Neuronal stem cell (in vitro differentiated cells): Measurements from ENCODE around the gene PFKP.
A peak's percentile ranks its signal among the peaks of the same experiment; 100 is the strongest.

Experiments
- DNase-seq: peaks from one replicate; pipeline ENCODE4 v3.0.0-alpha.2; 2013; ENCODE audit warnings: low spot score
- H2AFZ ChIP-seq: one replicate; pipeline ENCODE4 v1.6.1; 2013; ENCODE audit warnings: mild to moderate bottlenecking, low read length, inconsistent platforms
- H2AK5ac ChIP-seq: 2 replicates; pipeline ENCODE4 v1.6.1; 2013; ENCODE audit warnings: low read depth, mild to moderate bottlenecking, inconsistent platforms, low read length, moderate library complexity, mixed read lengths
- H2BK120ac ChIP-seq: 2 replicates; pipeline ENCODE4 v1.6.1; 2013; ENCODE audit warnings: low read depth, mild to moderate bottlenecking, inconsistent platforms, low read length, moderate library complexity, mixed read lengths
- H2BK12ac ChIP-seq: one replicate; pipeline ENCODE4 v1.6.1; 2013; ENCODE audit warnings: low read length, inconsistent platforms
- H2BK15ac ChIP-seq: 2 replicates; pipeline ENCODE4 v1.6.1; 2013; ENCODE audit warnings: mild to moderate bottlenecking, low read length, inconsistent platforms, mixed read lengths
- H2BK5ac ChIP-seq: one replicate; pipeline ENCODE4 v1.6.1; 2013; ENCODE audit warnings: inconsistent platforms, mild to moderate bottlenecking, low read length, moderate library complexity
- H3K14ac ChIP-seq: one replicate; pipeline ENCODE4 v1.6.1; 2013; ENCODE audit warnings: low read length, inconsistent platforms
- H3K18ac ChIP-seq: 2 replicates; pipeline ENCODE4 v1.6.1; 2013; ENCODE audit warnings: low read length, inconsistent platforms
- H3K23ac ChIP-seq: 2 replicates; pipeline ENCODE4 v1.6.1; 2013; ENCODE audit warnings: low read depth, mild to moderate bottlenecking, mixed read lengths, low read length, inconsistent platforms; ENCODE audit not compliant: poor library complexity
- H3K27ac ChIP-seq: replicated peaks from 3 replicates; pipeline ENCODE4 v1.5.1; 2013; ENCODE audit warnings: low read length, inconsistent platforms
- H3K27me3 ChIP-seq, 3 experiments: 2 replicates each; pipeline ENCODE4 v1.6.1; 2013; ENCODE audit warnings: low read length in 3 of 3, mild to moderate bottlenecking in 2 of 3, inconsistent platforms in 1 of 3, low read depth in 1 of 3, mixed read lengths in 1 of 3, moderate library complexity in 1 of 3; ENCODE audit not compliant: control insufficient read depth in 3 of 3, insufficient read depth in 3 of 3
- H3K36me3 ChIP-seq, 2 donors: replicated peaks in 1 of 2; 2 replicates each; pipeline ENCODE4 v1.6.1; 2013; ENCODE audit warnings: low read length in 2 of 2; ENCODE audit not compliant: control insufficient read depth in 2 of 2, insufficient read depth in 2 of 2
- H3K4ac ChIP-seq: 2 replicates; pipeline ENCODE4 v1.6.1; 2013; ENCODE audit warnings: inconsistent platforms, mild to moderate bottlenecking, low read length, moderate library complexity
- H3K4me1 ChIP-seq, 2 donors: 1 replicate in 1 of 2; 2 replicates in 1 of 2; pipeline ENCODE4 v1.6.1; 2013; ENCODE audit warnings: low read length in 2 of 2, low read depth in 1 of 2; ENCODE audit not compliant: control insufficient read depth in 2 of 2, insufficient read depth in 1 of 2
- H3K4me2 ChIP-seq: one replicate; pipeline ENCODE4 v1.6.1; 2013; ENCODE audit warnings: mild to moderate bottlenecking, low read length, inconsistent platforms; ENCODE audit not compliant: insufficient read depth, poor library complexity, severe bottlenecking
- H3K4me3 ChIP-seq, 2 donors: 2 replicates each; pipeline ENCODE4 v1.5.1; 2013; ENCODE audit warnings: low read length in 2 of 2, mild to moderate bottlenecking in 2 of 2, inconsistent platforms in 1 of 2, moderate library complexity in 1 of 2
- H3K79me1 ChIP-seq: one replicate; pipeline ENCODE4 v1.6.1; 2013; ENCODE audit warnings: low read depth, mild to moderate bottlenecking, inconsistent platforms, low read length, moderate library complexity
- H3K9ac ChIP-seq: one replicate; pipeline ENCODE4 v1.6.1; 2013; ENCODE audit warnings: mild to moderate bottlenecking, low read depth, low read length, inconsistent platforms; ENCODE audit not compliant: poor library complexity
- H3K9me3 ChIP-seq, 2 donors: replicated peaks in 1 of 2; 2 replicates each; pipeline versions ENCODE3 to v1.6.1; 2013; ENCODE audit warnings: low read length in 2 of 2, mild to moderate bottlenecking in 2 of 2, inconsistent platforms in 1 of 2, low read depth in 1 of 2, mixed read lengths in 1 of 2, moderate library complexity in 1 of 2; ENCODE audit not compliant: control insufficient read depth in 2 of 2, insufficient read depth in 1 of 2
- H4K8ac ChIP-seq: one replicate; pipeline ENCODE4 v1.6.1; 2013; ENCODE audit warnings: low read depth, mild to moderate bottlenecking, inconsistent platforms, low read length, moderate library complexity
- H4K91ac ChIP-seq: one replicate; pipeline ENCODE4 v1.6.1; 2013; ENCODE audit warnings: low read length, low read depth, mild to moderate bottlenecking, inconsistent platforms; ENCODE audit not compliant: poor library complexity
- WGBS, 2 donors: extraction: QIAGEN DNeasy Blood & Tissue Kit; methylation state at CpG; one replicate each; pipeline ENCODE4 v1.1.7; 2013; ENCODE audit warnings: missing lambda C conversion rate in 2 of 2, mixed read lengths in 1 of 2; ENCODE audit not compliant: insufficient read length in 2 of 2, insufficient replicate concordance in 1 of 2; ENCODE audit errors: extremely low coverage in 2 of 2; 5-methylcytosine and 5-hydroxymethylcytosine counted together

Gene PFKP

GRCh38 chr10:3051692-3052091, 15.7 kb upstream of the PFKP start:
- DNase-seq = no peak
- WGBS, 2 donors = no CpG with 5 or more reads among the region's 5 CpGs

GRCh38 chr10:3053155-3053554, 14.2 kb upstream of the PFKP start:
- H3K4me2 ChIP-seq = no peak overlapping the region
- WGBS, 2 donors = no CpG with 5 or more reads among the region's 2 CpGs
- no peak overlapping the region for H3K23ac ChIP-seq
- DNase-seq = no peak
- H2AFZ ChIP-seq = no peak overlapping the region
- H3K27me3 ChIP-seq = peaks cover 0 to 6% (median 0%) of the 10 kb centered on the region in 3 experiments
- no peak overlapping the region for H3K14ac ChIP-seq
- H3K27ac ChIP-seq = no peak overlapping the region
- H2BK120ac ChIP-seq = no peak overlapping the region
- H3K36me3 ChIP-seq = no peaks in the 10 kb centered on the region
- H2AK5ac ChIP-seq = no peak overlapping the region
- H4K8ac ChIP-seq = no peak overlapping the region
- H3K79me1 ChIP-seq = no peaks in the 10 kb centered on the region
- no peak overlapping the region for H3K4ac ChIP-seq
- H3K4me3 ChIP-seq = no peak overlapping the region
- H3K9me3 ChIP-seq = no peaks in the 10 kb centered on the region
- H3K4me1 ChIP-seq = peaks cover 7 to 10% of the 10 kb centered on the region in 2 donors
- no peak overlapping the region for H4K91ac ChIP-seq
- H3K18ac ChIP-seq = no peak overlapping the region
- no peak overlapping the region for H2BK5ac ChIP-seq
- no peak overlapping the region for H3K9ac ChIP-seq
- no peak overlapping the region for H2BK15ac ChIP-seq
- H2BK12ac ChIP-seq = no peak overlapping the region

More at GRCh38 chr10:3051692-3052091, 15.7 kb upstream of the PFKP start:
- H3K23ac ChIP-seq = no peak overlapping the region
- no peaks in the 10 kb centered on the region for H3K36me3 ChIP-seq
- no peak overlapping the region for H3K18ac ChIP-seq
- H2BK15ac ChIP-seq = no peak overlapping the region
- no peak overlapping the region for H3K27ac ChIP-seq
- H2AFZ ChIP-seq = no peak overlapping the region
- H3K79me1 ChIP-seq = no peaks in the 10 kb centered on the region
- H3K14ac ChIP-seq = no peak overlapping the region
- H2BK12ac ChIP-seq = no peak overlapping the region
- no peak overlapping the region for H3K4me2 ChIP-seq
- no peak overlapping the region for H2BK5ac ChIP-seq
- H3K9ac ChIP-seq = no peak overlapping the region
- H3K27me3 ChIP-seq = peaks cover 0 to 6% (median 0%) of the 10 kb centered on the region in 3 experiments
- H4K8ac ChIP-seq = no peak overlapping the region
- no peak overlapping the region for H2AK5ac ChIP-seq
- H3K4me1 ChIP-seq = peaks cover 14 to 24% of the 10 kb centered on the region in 2 donors
- no peak overlapping the region for H4K91ac ChIP-seq
- no peak overlapping the region for H2BK120ac ChIP-seq
- no peak overlapping the region for H3K4ac ChIP-seq
- H3K4me3 ChIP-seq = no peak overlapping the region
- H3K9me3 ChIP-seq = no peaks in the 10 kb centered on the region

- no peak overlapping the region for H3K4me2 ChIP-seq
- WGBS, 2 donors = no CpG with 5 or more reads among the region's 6 CpGs
- H3K9ac ChIP-seq = no peak overlapping the region
- H3K79me1 ChIP-seq = no peaks in the 10 kb centered on the region
- peak overlapping the region; percentile 30 for H2AFZ ChIP-seq
- no peak overlapping the region for H2BK12ac ChIP-seq
- no peak overlapping the region for H2BK5ac ChIP-seq
- no peak for DNase-seq
- H3K4me3 ChIP-seq = no peak overlapping the region
- no peak overlapping the region for H2BK120ac ChIP-seq
- H2BK15ac ChIP-seq = no peak overlapping the region
- H3K27me3 ChIP-seq = peaks cover 0 to 6% (median 0%) of the 10 kb centered on the region in 3 experiments
- no peaks in the 10 kb centered on the region for H3K36me3 ChIP-seq
- H3K14ac ChIP-seq = no peak overlapping the region
- peaks cover 5 to 7% of the 10 kb centered on the region in 2 donors for H3K4me1 ChIP-seq
- H4K8ac ChIP-seq = no peak overlapping the region
- no peak overlapping the region for H4K91ac ChIP-seq
- no peak overlapping the region for H3K18ac ChIP-seq
- H2AK5ac ChIP-seq = no peak overlapping the region
- H3K9me3 ChIP-seq = no peaks in the 10 kb centered on the region
- no peak overlapping the region for H3K27ac ChIP-seq
- H3K23ac ChIP-seq = no peak overlapping the region
- no peak overlapping the region for H3K4ac ChIP-seq
Observed at GRCh38 chr10:3054183-3054850, 13.0 kb upstream of the PFKP start.

- Histone ChIP-seq H3K14ac (no peak overlapping the region), H2BK120ac (no peak overlapping the region), H2BK12ac (no peak overlapping the region), H3K27ac (peak overlapping the region; percentile 7), H3K4me1 (peaks cover 5 to 7% of the 10 kb centered on the region in 2 donors), H3K36me3 (no peaks in the 10 kb centered on the region), H3K27me3 (peaks cover 0 to 6% (median 0%) of the 10 kb centered on the region in 3 experiments), H3K4me2 (no peak overlapping the region), H2BK5ac (no peak overlapping the region), H3K9ac (no peak overlapping the region), H2AFZ (no peak overlapping the region), H4K8ac (no peak overlapping the region), H3K4me3 (no peak overlapping the region), H2BK15ac (no peak overlapping the region), H3K23ac (no peak overlapping the region), H3K18ac (no peak overlapping the region), H3K4ac (no peak overlapping the region), H3K79me1 (no peaks in the 10 kb centered on the region), H4K91ac (no peak overlapping the region), H2AK5ac (no peak overlapping the region), H3K9me3 (no peaks in the 10 kb centered on the region)
- no CpG with 5 or more reads among the region's 1 CpG for WGBS, 2 donors
- no peak for DNase-seq
Observed at GRCh38 chr10:3054851-3055199, 12.5 kb upstream of the PFKP start.
